GM12878 (cell line): ENCODE data around the gene FLVCR2. TPM values are rescaled to one million over a fixed set of nuclear protein-coding genes. Genes with fewer than 3 reads are reported as not detected.

Experiments used
- ATF2 ChIP-seq: IDR thresholded peaks from 2 replicates; pipeline ENCODE4 v1.6.1; 2012; ENCODE audit warnings: low read length, inconsistent platforms
- CUX1 ChIP-seq: IDR thresholded peaks from 2 replicates; pipeline ENCODE4 v1.6.1; 2012; ENCODE audit warnings: improper control_type of control experiment, low read depth, low read length; ENCODE audit not compliant: insufficient replicate concordance
- E4F1 ChIP-seq: fragments of 450-650 bp; IDR thresholded peaks from 2 replicates; pipeline ENCODE4 v1.6.1; 2018; ENCODE audit warnings: borderline replicate concordance, mild to moderate bottlenecking; ENCODE audit not compliant: partially characterized antibody
- ELK1 ChIP-seq: IDR thresholded peaks from 2 replicates; pipeline ENCODE4 v1.6.1; 2012; ENCODE audit warnings: low read depth, low read length, improper control_type of control experiment
- GATAD2B ChIP-seq: fragments of 450-650 bp; conservative IDR thresholded peaks from 2 replicates; pipeline ENCODE4 v1.6.1; 2017; ENCODE audit warnings: low read depth, mild to moderate bottlenecking, moderate library complexity
- MTA3 ChIP-seq: IDR thresholded peaks from 2 replicates; pipeline ENCODE4 v1.6.1; 2012; ENCODE audit warnings: low read length, inconsistent platforms, borderline replicate concordance
- NFIC ChIP-seq: IDR thresholded peaks from 2 replicates; pipeline ENCODE4 v1.6.1; 2012; ENCODE audit warnings: low read depth, mild to moderate bottlenecking, inconsistent platforms, low read length, moderate library complexity
- PAX5 ChIP-seq: IDR thresholded peaks from 2 replicates; pipeline ENCODE4 v1.6.1; 2011; ENCODE audit warnings: low read depth, low read length, borderline replicate concordance
- RB1 ChIP-seq: fragments of 450-650 bp; formaldehyde crosslinking; IDR thresholded peaks from 2 replicates; pipeline ENCODE4 v1.6.1; 2017; ENCODE audit warnings: mild to moderate bottlenecking, borderline replicate concordance
- SREBF2 ChIP-seq: IDR thresholded peaks from 2 replicates; pipeline ENCODE4 v1.6.1; 2012; ENCODE audit warnings: mild to moderate bottlenecking, low read length
- SUPT20H ChIP-seq: IDR thresholded peaks from 2 replicates; pipeline ENCODE4 v1.6.1; 2011; ENCODE audit warnings: low read depth, mild to moderate bottlenecking, low read length, moderate library complexity, borderline replicate concordance; ENCODE audit not compliant: control insufficient read depth
- WRNIP1 ChIP-seq: IDR thresholded peaks from 2 replicates; pipeline ENCODE4 v1.6.1; 2011; ENCODE audit warnings: low read depth, low read length, improper control_type of control experiment, borderline replicate concordance
- ZNF687 ChIP-seq: fragments of 450-650 bp; IDR thresholded peaks from 2 replicates; pipeline ENCODE4 v1.6.1; 2017; ENCODE audit warnings: mild to moderate bottlenecking, moderate library complexity
- polyA plus RNA-seq, 11 experiments: library from polyadenylated mRNA; depleted of rRNA in 4 of 11; unstranded in 6 of 11; stranded (reverse) in 5 of 11; fragments of >200 nt; fragmentation: Nextera tagmentation in 4 of 11; fragmentation: Illumina TruSeq in 1 of 11; extraction: Ambion mirVana in 4 of 11; extraction: Trizol in 1 of 11; gene quantifications; 1 replicate in 1 of 11; 2 replicates in 10 of 11; pipeline versions ENCODE4 v1.2.1 to v1.2.3, GENCODE V29; 2011 to 2016; ENCODE audit warnings: inconsistent platforms in 2 of 11, missing spikeins in 2 of 11, low read depth in 1 of 11
- total RNA-seq, 4 experiments: library from RNA; depleted of rRNA in 3 of 4; stranded (reverse); fragments of >200 nt in 3 of 4; fragmentation: Illumina TruSeq in 1 of 4; extraction: Trizol in 1 of 4; gene quantifications; 2 replicates each; pipeline versions ENCODE4 v1.2.1 to v1.2.3, GENCODE V29; 2013 to 2021

FLVCR2 gene
- total and polyA plus RNA-seq, 10 of the 15 experiments (the other 5 are each of a cell fraction or from before 2014, with no cell fraction given) = 0.24 to 3.7 (median 1.6) TPM

GRCh38 chr14:75539561-75540478 is 38.6 kb upstream of the FLVCR2 start (continued):
- TF ChIP-seq SUPT20H (no peak), MTA3 (peak; percentile 56), NFIC (peak; percentile 38; the same call in 1 of the 2 replicates), ZNF687 (peak; percentile 70; the same call in 1 of the 2 replicates), WRNIP1 (no peak), PAX5 (peak; percentile 14; the same call in 1 of the 2 replicates), ATF2 (0 out of 2 replicates have a peak, but pooled peaks have one; percentile 53), CUX1 (peak; percentile 17), GATAD2B (peak; percentile 76), SREBF2 (no peak), ELK1 (no peak), E4F1 (no peak), RB1 (no peak)
